Amniotic stem cell (primary cell): ENCODE data around the gene ENTR1.

Experiments
- DNase-seq: peaks from one replicate; lab custom pipeline; 2025; lab: John Stamatoyannopoulos, UW

Gene ENTR1

GRCh38 chr9:136410500-136411287, at the start of gene ENTR1, which contains the start of gene PMPCA:
TSS of gene ENTR1 (minus strand) at chr9:136410614. CDS start at chr9:136410397, 217 bp downstream.
TSS of gene PMPCA (plus strand) at chr9:136410658. CDS start at chr9:136410669, 11 bp downstream.
- DNase-seq = peak; percentile 80

- no peak for DNase-seq
Measured at GRCh38 chr9:136459425-136459824, 49.0 kb upstream of the ENTR1 start.

- DNase-seq = no peak
Measured at GRCh38 chr9:136457326-136457725, 46.9 kb upstream of the ENTR1 start.

- no peak for DNase-seq
Measured at GRCh38 chr9:136456258-136456657, 45.8 kb upstream of the ENTR1 start.

- DNase-seq = no peak
Measured at GRCh38 chr9:136455043-136456002, 44.9 kb upstream of the ENTR1 start.

- DNase-seq = no peak
Measured at GRCh38 chr9:136454026-136454796, 43.8 kb upstream of the ENTR1 start.

- DNase-seq = no peak
Measured at GRCh38 chr9:136453326-136453725, 42.9 kb upstream of the ENTR1 start.

- DNase-seq = no peak
Measured at GRCh38 chr9:136451221-136451877, 40.9 kb upstream of the ENTR1 start.

- DNase-seq = no peak
Measured at GRCh38 chr9:136448655-136449054, 38.2 kb upstream of the ENTR1 start.

- no peak for DNase-seq
Measured at GRCh38 chr9:136447173-136447778, 36.9 kb upstream of the ENTR1 start.

- DNase-seq = no peak
Measured at GRCh38 chr9:136445799-136446198, 35.4 kb upstream of the ENTR1 start.

GRCh38 chr9:136444102-136444501, 33.7 kb upstream of the ENTR1 start:
- no peak for DNase-seq

- no peak for DNase-seq
Measured at GRCh38 chr9:136443687-136444086, 33.3 kb upstream of the ENTR1 start.

- DNase-seq = no peak
Measured at GRCh38 chr9:136443087-136443486, 32.7 kb upstream of the ENTR1 start.

GRCh38 chr9:136442265-136442664, 31.9 kb upstream of the ENTR1 start:
- no peak for DNase-seq

GRCh38 chr9:136441681-136442245, 31.3 kb upstream of the ENTR1 start:
- no peak for DNase-seq

- no peak for DNase-seq
Measured at GRCh38 chr9:136441191-136441680, 30.8 kb upstream of the ENTR1 start.

- DNase-seq = peak; percentile 5
Measured at GRCh38 chr9:136439481-136440408, 29.3 kb upstream of the ENTR1 start, which contains the start of gene INPP5E. TSS of gene INPP5E (minus strand) at chr9:136439845. CDS start at chr9:136439419, 426 bp downstream.
